Measurements from ENCODE around the gene HOXD3.

The HOXD3 gene

DNA sequence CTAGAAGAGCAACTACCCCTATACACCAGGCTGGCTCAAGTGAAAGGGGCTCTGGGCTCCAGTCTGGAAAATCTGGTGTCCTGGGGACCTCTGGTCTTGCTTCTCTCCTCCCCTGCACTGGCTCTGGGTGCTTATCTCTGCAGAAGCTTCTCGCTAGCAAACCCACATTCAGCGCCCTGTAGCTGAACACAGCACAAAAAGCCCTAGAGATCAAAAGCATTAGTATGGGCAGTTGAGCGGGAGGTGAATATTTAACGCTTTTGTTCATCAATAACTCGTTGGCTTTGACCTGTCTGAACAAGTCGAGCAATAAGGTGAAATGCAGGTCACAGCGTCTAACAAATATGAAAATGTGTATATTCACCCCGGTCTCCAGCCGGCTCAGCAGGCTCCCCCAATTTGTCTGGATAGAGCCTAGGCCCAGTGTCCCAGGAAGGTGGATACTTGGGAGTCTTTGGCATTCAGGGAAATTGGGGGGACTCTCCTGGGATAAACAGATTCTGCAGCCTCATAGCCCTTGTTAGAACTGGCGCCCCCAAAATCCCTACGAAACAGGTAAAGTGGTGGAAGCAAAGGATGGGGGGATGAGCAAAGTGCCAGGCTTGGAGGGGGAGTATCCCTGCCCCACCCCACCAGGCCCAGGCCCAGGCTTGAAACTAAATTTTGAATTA is 8.2 kb upstream of the HOXD3 start:
- no peak for DNase-seq (ENCODE audit: low read depth in 1 of 2, low spot score in 1 of 2)

DNA sequence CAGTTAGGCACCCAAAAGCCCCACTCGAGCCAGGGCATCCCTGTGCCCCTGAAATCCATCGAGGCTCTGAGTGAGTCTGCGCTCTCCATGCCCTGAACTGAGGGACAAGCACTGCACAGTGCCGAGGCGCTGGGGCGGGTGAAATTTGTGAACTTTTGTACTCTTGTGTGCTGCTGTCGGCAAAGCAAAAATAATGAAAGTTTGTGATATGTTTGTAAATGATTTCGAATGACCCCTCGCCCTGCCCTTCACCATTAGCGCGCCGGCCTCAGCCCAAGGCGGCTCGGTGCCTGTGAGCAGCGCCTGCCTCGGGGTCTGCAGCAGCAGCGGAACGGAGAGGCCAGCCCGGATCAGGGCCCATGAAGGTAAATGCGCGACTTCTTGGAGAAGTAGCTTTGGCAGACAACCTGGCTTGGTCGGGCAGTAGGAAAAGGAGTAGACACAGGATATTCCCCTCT is 7.6 kb upstream of the HOXD3 start:
- DNase-seq (ENCODE audit: low read depth in 1 of 2, low spot score in 1 of 2): no peak

DNA sequence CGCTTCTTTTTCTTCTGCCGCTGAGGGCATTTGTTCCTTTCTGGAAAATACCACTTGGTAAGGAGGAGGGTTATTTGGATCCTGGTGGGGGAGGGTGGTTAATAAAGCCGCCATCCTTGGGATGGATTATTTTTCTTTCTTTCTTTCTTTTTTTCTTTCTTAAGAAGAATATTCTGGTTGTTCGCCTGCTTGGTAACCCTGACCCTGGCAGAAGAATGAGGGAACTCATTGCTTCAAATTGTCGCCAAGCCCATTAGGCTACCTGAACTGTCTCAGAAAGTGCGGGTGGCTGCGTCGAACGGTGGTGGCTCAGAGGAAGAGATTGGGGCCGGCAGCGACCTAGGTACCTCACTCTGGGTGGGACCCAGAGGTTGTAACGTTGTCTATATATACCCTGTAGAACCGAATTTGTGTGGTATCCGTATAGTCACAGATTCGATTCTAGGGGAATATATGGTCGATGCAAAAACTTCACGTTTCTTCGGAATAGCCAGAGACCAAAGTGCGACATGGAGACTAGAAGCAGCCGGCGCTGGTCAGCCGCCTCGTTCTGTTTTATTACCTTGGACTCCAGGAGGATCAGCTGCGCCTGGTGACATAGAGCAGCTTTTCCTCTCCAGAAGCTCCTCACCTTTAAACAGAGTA is 7.0 kb upstream of the HOXD3 start:
- no peak for DNase-seq (ENCODE audit: low read depth in 1 of 2, low spot score in 1 of 2)

DNA sequence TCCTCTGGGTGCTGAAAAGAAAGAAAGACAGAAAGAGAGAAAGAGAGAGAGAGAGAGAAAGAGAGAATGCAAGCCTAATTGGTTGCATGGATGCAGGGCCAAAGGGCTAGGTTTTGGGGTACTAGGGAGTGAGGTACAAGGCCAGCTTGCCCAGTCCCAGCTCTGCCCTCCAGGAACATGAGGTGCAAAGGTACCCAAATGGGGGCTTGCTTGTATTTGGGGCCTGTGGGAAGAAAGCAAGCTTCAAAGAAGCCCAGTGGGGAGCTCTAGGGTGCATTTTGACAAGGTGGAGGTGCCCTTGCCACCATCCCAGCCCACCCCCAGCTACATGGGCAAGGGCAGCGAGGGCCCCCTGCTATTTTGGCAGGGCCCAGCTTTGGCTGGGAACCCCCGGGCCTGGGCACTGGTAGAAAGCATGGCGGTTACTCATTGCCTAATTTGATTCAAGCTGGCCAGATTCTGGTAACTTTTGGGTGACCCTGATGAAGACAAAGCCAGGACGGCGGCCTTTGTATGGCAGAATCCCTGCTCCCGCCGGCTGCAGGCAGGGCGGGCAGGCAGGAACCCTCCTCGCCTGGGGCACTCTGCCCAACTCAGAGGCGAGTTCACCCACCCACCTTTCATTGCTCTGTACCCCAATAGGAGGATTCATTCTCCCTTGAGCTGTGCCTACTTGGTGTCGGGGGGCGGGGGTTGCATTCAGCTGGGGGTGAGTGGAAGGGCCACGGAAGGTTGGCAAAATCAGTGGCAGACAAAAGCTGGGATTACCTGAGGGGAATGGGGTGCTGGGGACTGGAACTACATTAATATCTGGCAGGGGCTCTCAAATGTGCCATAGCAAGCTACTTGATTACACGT is 6.3 kb upstream of the HOXD3 start:
- DNase-seq (ENCODE audit: low read depth in 1 of 2, low spot score in 1 of 2): no peak

DNA sequence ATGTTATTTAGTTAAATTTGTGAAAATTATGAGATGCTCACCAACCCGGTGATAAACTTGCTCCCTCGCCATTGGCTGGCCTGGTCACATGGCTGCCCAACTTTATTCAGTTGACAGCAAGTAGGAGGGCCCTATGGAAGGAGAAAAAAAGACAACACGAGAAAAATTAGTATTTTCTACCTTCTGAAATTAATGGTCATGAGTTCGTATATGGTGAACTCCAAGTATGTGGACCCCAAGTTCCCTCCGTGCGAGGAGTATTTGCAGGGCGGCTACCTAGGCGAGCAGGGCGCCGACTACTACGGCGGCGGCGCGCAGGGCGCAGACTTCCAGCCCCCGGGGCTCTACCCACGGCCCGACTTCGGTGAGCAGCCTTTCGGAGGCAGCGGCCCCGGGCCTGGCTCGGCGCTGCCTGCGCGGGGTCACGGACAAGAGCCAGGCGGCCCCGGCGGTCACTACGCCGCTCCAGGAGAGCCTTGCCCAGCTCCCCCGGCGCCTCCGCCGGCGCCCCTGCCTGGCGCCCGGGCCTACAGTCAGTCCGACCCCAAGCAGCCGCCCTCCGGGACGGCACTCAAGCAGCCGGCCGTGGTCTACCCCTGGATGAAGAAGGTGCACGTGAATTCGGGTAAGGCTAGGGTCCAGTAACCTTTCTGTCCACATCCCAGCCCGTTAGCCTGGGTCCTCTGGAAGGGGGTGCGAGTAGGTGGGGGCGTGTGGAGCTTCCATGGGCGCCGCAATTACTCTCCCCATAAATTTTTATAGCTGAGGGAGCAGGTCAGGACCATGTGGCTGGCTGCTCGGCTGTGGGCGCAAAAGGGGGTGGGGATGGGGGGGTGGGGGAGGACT is 5.4 kb upstream of the HOXD3 start, which contains the start of gene HOXD4:
TSS of gene HOXD4 (plus strand) at position 109 of the 846 bp plus-strand sequence. CDS start at position 193, 84 bp downstream.
- no peak for DNase-seq (ENCODE audit: low read depth in 1 of 2, low spot score in 1 of 2)

DNA sequence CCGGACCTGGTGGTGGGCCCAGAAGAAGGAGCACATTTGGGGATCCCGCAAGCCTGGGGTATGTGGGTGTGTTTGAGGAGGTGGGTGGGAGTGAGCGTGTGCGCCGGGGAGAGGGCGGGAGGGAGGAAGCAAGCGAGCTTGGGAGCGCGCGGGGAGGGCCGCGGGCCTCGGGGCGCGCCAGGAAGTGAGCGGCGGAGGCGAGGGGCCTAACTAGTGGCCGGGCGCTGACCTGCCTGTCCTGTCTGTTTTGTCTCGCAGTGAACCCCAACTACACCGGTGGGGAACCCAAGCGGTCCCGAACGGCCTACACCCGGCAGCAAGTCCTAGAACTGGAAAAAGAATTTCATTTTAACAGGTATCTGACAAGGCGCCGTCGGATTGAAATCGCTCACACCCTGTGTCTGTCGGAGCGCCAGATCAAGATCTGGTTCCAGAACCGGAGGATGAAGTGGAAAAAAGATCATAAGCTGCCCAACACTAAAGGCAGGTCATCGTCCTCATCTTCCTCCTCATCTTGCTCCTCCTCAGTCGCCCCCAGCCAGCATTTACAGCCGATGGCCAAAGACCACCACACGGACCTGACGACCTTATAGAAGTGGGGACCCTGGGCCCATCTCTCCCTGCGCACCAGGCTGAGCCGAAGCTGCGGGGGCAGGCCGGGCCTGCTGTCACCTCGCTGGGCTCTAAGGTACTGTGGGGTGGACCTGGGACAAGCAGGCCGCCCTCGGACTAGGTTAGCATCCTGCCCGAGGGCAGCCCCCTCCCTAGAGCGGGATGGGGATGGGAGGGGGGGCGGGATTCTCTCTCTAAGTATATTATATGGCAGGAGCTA is 4.5 kb upstream of the HOXD3 start:
- DNase-seq (ENCODE audit: low read depth in 1 of 2, low spot score in 1 of 2): no peak

DNA sequence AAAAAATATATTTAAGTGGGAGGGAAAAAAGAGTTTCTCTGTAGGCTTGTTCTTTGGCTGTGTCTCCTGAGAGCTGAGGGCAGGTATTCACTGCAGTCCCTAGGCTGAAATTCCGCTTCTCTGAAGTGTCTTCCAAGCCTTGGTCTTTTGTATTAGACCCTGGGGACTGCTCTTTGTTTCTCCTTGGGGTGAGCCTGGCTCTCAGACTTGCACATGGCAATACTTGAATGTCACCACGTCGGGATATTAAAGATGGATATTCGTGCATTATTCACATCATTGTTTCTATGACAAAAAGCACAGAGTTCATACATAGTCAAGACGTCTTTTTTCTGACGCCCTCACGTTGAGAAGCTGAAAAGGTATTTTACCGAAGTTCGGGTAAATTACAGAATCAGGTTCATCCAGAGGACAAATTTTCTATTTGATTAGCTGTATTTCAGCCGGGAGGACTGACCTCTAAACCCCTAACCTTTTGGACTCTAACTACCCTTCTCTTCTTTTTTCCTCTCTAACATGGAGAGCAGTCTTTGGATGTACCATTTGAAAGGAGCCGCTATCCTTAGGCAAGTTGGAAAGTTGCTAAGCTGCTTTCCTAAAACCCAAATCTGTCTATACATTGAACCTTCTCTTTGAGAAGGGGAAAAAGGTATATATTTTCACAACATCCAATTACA is 2.4 kb upstream of the HOXD3 start:
- no peak for DNase-seq (ENCODE audit: low read depth in 1 of 2, low spot score in 1 of 2)

DNA sequence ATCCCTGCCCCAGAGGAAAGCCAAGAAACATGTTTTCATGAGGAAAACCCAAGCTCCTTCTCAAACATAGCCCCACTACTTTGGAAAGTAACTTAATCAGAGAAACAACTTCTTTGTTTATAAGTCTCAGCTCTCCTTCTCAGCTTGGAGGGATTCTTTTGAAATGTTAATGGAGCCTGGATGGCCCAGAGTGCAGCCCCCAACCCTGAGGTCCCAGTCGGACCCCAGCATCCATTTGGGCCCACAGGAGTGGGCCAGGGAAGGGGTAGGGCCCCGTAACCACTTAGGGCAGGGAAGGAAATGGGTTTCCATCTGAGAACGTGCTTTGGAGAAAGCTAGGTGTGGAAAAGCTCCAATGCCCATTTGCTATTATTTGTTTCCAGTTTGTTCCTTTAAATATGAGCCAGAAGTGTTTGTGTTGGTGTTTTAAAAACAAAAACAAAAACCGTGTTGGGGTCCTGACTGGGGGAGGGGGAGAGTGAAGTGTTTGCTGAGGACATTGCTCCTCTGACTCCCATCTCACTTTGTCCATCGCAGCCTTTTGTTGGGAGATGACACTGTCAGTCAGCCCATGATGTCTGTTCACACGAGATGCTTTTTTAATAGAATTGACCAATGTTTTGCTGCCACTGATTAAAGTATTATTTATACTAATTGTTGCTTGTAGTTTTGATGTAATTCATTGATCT is 1.6 kb upstream of the HOXD3 start:
- DNase-seq (ENCODE audit: low read depth in 1 of 2, low spot score in 1 of 2): no peak

DNA sequence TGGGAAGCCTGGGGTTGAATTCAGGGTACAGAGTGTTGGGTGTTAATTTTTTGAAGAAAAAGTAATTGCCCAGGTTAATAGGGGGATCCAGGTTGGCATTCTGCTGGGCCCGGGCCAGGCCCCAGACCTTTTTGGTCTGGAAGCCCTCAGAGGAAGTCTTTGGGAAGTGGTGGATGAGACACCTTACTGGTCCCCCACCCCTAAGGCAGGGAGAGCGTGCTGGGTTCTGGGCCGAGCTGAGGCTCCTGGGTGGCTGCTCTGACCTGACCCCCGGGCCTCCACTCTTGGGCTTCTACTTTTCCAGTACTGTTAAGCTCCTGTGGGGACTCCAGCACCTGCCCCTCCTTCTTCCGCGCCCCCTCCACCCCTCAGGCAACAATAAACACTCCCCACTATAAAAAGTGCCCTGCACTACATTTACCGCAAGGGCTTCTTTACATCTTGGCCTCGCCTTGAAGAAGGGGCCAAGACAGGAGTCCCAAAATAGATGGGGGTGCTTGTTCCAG is 753 bp upstream of the HOXD3 start:
- no peak for DNase-seq (ENCODE audit: low read depth in 1 of 2, low spot score in 1 of 2)

DNA sequence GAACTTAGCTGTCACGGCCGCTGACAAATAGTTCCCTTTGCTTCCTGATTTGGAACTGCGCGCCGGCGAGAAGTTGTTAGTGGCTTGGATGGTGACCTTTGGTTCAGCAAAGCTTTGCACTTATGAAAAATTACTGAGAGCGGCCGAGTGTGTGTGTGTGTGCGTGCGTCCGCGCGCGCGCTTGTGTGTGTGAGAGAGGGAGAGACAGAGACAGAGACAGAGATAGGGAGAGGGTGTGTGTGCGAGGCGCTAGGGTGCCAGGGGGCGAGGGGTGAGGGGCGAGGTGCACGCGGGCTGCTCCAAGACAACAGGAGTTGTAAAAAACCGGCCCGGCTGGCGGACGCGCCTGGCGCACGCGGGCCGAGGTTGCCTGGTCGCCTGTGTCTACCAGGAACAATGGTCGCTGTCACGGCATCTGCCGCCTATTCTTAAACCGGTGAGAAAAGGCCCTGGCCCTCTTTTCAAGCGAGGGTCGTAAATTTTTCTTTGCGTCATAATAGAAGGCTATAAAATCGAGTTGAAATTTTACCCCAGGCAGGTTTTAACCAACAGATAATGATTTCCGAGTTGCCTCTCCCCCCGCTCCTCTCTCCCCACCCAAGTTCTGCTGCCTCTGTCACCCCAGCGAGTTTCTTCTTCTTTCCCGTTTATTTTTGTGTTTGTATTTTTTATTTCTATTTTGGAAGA is 535 bp downstream of the HOXD3 start:
- DNase-seq (ENCODE audit: low read depth in 1 of 2, low spot score in 1 of 2): no peak

DNA sequence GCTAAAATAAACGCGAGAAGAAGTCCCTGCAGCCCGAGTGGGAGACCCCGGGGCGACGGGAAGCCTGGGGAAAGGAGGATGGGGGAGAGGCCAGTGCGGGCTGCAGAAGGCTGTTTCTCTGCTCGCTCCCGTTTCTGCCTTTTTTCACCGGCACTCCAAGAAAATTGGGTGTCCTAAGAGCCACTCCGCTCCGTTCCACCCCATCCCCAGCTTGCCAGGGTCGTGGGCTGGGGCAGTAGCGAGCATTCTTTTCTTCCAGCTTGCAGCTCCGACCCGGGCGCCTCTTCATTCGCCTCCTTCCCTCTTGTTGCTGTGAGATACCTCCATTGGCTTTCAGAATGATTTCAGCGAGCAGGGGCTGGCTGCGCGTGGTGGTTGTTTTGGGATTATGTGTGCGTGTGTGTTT is 1.1 kb downstream of the HOXD3 start:
- DNase-seq (ENCODE audit: low read depth in 1 of 2, low spot score in 1 of 2): no peak

DNA sequence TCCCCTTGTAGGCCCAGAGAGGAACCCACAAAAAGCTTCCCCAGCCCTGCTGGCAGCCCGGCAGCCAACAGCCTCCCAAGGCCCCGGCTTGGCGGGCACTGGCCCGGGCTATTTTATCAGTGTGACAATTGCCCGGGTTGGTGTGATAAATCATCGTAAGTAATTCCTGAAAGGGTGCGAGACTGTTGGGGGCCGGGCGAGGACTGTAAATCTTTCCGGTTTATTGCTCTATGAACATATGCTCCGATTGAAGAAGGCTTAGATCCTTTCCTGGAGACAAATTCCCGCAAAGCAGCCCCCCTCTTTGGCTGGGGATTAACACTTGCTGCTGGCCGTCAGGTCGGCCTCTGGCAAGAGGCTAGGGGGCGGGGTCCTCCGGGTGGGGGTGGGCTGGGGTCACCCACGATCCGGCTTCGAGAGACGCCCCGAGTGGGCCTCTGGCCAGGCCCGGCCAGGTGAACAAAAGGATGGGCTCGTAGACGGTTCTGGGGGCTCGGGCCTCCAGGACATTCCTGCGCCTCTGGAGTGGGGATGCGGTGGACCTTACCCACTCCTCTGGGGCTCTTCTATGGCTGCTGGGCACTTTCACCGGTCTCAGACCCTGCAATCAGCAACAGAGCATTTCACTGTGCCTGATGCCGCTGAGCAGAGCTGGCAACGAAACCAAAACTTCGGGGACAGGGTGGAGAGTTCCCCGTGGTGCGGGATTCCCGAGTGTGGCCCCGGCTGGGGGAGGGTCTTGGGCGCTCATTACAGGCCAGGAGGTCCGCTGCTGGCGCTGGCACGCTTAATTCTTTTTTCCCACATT is 2.0 kb downstream of the HOXD3 start:
- no peak for DNase-seq (ENCODE audit: low read depth in 1 of 2, low spot score in 1 of 2)

DNA sequence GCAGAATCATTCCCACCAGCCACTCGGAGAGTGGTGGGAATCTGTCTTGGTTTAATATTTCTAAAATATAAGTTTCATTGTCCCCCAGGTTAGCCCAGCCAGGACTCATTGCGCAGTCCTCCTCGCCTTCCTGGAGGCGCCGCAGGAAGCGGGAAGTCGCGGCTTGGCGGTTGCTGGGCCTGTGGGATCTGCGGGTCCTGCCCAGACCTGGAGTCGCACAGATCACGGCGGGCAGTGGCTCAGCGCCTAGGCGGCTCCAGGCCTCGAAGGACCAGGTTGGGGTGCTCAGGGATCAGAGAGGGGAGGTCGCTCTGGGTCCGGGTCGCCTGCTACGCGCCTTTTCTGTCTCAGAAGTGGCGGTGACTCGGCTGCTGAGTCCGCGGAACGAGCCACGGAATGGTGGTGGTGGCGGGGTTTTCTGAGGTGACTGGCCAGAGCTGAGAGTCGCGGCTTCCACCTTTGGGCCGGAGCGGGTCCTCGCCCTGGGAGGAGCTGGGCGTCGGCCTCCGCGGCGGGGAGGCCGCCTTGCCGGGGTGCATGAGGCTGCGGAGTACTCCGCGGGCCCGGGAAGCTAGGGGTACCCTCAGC is 2.6 kb downstream of the HOXD3 start:
- no peak for DNase-seq (ENCODE audit: low read depth in 1 of 2, low spot score in 1 of 2)

DNA sequence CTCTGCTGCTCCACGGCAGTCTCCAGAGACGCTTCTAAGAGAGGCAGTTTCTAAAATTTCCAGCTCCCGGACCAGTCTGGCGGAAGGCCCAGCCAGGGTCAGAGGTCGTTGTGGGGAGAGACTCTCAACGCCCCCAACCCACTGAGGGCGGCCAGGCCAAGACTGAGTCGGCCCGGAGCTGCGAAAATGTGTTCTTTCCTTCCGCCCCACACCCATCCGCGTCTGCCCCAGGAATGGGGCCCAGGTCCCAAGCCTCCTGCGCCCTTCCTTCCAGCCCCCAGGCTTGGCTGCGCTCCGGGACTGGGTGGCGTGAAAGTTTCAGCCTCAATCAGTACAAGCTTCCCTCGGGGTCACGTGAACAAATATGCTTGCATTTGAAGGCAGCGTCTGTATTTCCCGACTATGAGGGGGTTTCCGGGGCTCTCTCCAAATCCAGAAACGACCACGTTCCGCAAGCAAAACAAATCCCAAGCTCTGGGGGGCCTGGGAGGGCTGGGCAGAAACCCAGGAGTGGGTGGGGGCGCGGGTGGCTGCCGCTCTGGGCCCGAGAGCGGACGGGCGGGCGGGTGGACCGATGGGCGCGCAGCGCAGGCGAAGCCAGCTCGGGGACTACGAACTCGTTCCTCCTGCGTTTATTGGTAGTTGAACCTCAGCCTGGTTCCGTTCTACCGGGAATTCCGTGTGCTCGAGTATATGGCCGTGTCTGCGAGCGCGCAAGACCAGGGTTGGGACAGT is 3.3 kb downstream of the HOXD3 start:
- DNase-seq (ENCODE audit: low read depth in 1 of 2, low spot score in 1 of 2): no peak

DNA sequence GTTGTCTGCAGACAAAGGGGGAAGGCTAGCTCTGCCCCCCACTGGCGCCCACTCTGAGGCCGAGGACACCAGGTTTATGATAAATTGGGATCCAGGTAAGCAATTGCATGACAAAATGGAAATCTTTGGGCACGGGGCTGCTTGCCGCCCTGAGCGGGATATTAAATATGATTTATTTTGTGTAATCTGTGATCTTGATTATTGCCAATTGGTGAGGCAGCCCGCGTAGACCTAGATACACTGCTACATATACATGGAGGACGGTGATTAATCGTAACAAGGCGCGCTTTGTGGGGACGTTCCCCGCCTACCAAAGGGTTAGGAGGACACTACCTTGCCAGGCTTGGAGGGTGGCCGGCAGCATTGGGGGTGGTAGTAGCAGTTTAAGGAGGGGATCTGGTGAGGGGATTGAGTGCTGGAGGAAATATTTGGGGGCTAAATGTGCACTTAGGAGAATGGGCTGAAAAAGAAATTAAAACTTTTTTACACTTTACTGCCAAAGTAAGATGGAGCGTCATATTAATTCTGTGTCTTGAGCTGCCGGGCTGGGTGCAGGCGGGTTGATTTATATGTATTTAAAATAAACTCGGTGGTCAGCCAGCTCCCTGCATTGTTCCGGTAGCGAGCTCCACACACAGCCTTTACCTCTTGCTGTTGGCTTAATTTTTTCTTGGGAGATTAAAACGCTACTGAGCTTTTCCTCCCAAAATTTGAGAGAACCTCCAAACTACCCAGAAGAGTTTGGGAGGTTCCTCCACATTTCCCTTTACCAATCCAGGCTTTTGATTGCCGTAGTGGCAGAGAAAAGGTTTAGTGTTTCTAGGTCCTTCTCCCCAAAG is 4.1 kb downstream of the HOXD3 start:
- DNase-seq (ENCODE audit: low read depth in 1 of 2, low spot score in 1 of 2): no peak

Data from stimulated activated CD4-positive, alpha-beta T cell treated with anti-CD3 and anti-CD28 coated beads, Interleukin-15, amount 100 ng/mL, for 1 hour (primary cell).